CD4-positive, alpha-beta T cell treated with Interleukin-15 for 4 hours (primary cell): ENCODE data around the gene PTGDR2.
"Not testable (repeated sequence)": the region's sequence is repeated elsewhere in the genome, so short reads cannot be mapped to it uniquely, and the experiment has no call there.

ENCODE experiments used
- DNase-seq: peaks from one replicate; pipeline ENCODE4 v3.0.0-alpha.2; 2020; ENCODE audit warnings: low spot score

Gene PTGDR2

GRCh38 chr11:60841797-60842667 is 13.7 kb downstream of the PTGDR2 start, which contains the start of gene CCDC86:
CCDC86 (plus strand) TSS chr11:60842113; CDS start chr11:60842125, 12 bp downstream.
- DNase-seq = peak; percentile 96

GRCh38 chr11:60840470-60841430 is 15.0 kb downstream of the PTGDR2 start:
- DNase-seq = no peak

- no peak for DNase-seq
Observed at GRCh38 chr11:60838132-60838531, 17.6 kb downstream of the PTGDR2 start.

- no peak for DNase-seq
Observed at GRCh38 chr11:60836866-60837515, 18.8 kb downstream of the PTGDR2 start.

- DNase-seq = no peak
Observed at GRCh38 chr11:60835534-60835846, 20.3 kb downstream of the PTGDR2 start.

- DNase-seq = no peak
Observed at GRCh38 chr11:60834742-60835533, 20.8 kb downstream of the PTGDR2 start.

- no peak for DNase-seq
Observed at GRCh38 chr11:60831501-60832079, 24.2 kb downstream of the PTGDR2 start.

- peak; percentile 78 for DNase-seq
Observed at GRCh38 chr11:60831143-60831500, 24.6 kb downstream of the PTGDR2 start.

GRCh38 chr11:60830478-60831142 is 25.1 kb downstream of the PTGDR2 start:
- no peak for DNase-seq

- DNase-seq = no peak
Observed at GRCh38 chr11:60825790-60826189, 30.0 kb downstream of the PTGDR2 start.

GRCh38 chr11:60825118-60825517 is 30.6 kb downstream of the PTGDR2 start:
- no peak for DNase-seq

GRCh38 chr11:60823745-60824306 is 31.9 kb downstream of the PTGDR2 start:
- not testable (repeated sequence) for DNase-seq

GRCh38 chr11:60821827-60822599 is 33.7 kb downstream of the PTGDR2 start:
- no peak for DNase-seq

- no peak for DNase-seq
Observed at GRCh38 chr11:60818057-60818456, 37.7 kb downstream of the PTGDR2 start.

- no peak for DNase-seq
Observed at GRCh38 chr11:60816590-60817157, 39.1 kb downstream of the PTGDR2 start.

GRCh38 chr11:60814112-60814511 is 41.6 kb downstream of the PTGDR2 start:
- DNase-seq = no peak

GRCh38 chr11:60813324-60813723 is 42.4 kb downstream of the PTGDR2 start:
- no peak for DNase-seq

GRCh38 chr11:60810569-60810968 is 45.2 kb downstream of the PTGDR2 start:
- no peak for DNase-seq

GRCh38 chr11:60810151-60810550 is 45.6 kb downstream of the PTGDR2 start:
- no peak for DNase-seq
